ENCODE measurements around the gene GPR161.

GRCh38 chr1:168178227-168178637 lies 41.5 kb upstream of the GPR161 start:
- no peak for TF ChIP-seq POLR2AphosphoS5 (IDR thresholded peaks at IDR 0.05; ENCODE audit: borderline replicate concordance, low read depth, low read length)
- no peak for TF ChIP-seq EZH2 (IDR thresholded peaks at IDR 0.05)
- TF ChIP-seq FOXP2 (optimal IDR thresholded peaks at IDR 0.05; ENCODE audit: control extremely low read depth, extremely low read length, insufficient read depth) = no peak

Measured in SK-N-MC (cell line).